Esophagus muscularis mucosa (tissue), 4 donors: ENCODE results near the gene TBC1D10A. TPM values are rescaled to one million over a fixed set of nuclear protein-coding genes. Genes with fewer than 3 reads are reported as not detected.

Experiments used
- DNase-seq: peaks from one replicate; pipeline ENCODE4 v3.0.0-alpha.2; 2017; ENCODE audit errors: extremely low spot score
- H3K27ac ChIP-seq, 4 donors: fragments of 200-600 bp; sonication (generic); replicated peaks in 1 of 4; 1 replicate in 3 of 4; 2 replicates in 1 of 4; pipeline ENCODE4 v1.5.1; 2016 to 2019; ENCODE audit warnings: mild to moderate bottlenecking in 1 of 4
- H3K27me3 ChIP-seq, 4 donors: fragments of 200-600 bp; sonication (generic); one replicate each; pipeline versions ENCODE4 v1.5.1 to v1.6.0; 2016 to 2019
- H3K36me3 ChIP-seq, 4 donors: fragments of 200-600 bp; sonication (generic); one replicate each; pipeline ENCODE4 v1.5.1; 2016 to 2019
- H3K4me1 ChIP-seq, 4 donors: fragments of 200-600 bp; sonication (generic); one replicate each; pipeline ENCODE4 v1.5.1; 2016 to 2019
- H3K4me3 ChIP-seq, 4 donors: fragments of 200-600 bp; sonication (generic); 1 replicate in 2 of 4; 2 replicates in 2 of 4; pipeline ENCODE4 v1.5.1; 2016 to 2019; ENCODE audit warnings: mild to moderate bottlenecking in 4 of 4, moderate library complexity in 1 of 4
- H3K9me3 ChIP-seq, 4 donors: fragments of 200-600 bp; sonication (generic); 1 replicate in 3 of 4; 2 replicates in 1 of 4; pipeline ENCODE4 v1.5.1; 2016 to 2019
- CTCF ChIP-seq, 3 experiments: fragments of 200-600 bp in 2 of 3; fragments of 450-650 bp in 1 of 3; sonication (generic) in 2 of 3; IDR thresholded peaks; one replicate each; pipeline ENCODE4 v1.5.1; 2017 to 2019; ENCODE audit warnings: antibody characterized with exemption in 3 of 3, mild to moderate bottlenecking in 2 of 3, moderate library complexity in 1 of 3
- EP300 ChIP-seq: sonication (generic); formaldehyde crosslinking; IDR thresholded peaks from one replicate; pipeline ENCODE4 v1.6.1; 2017; ENCODE audit warnings: antibody characterized with exemption
- POLR2A ChIP-seq: fragments of 450-650 bp; IDR thresholded peaks from one replicate; pipeline ENCODE4 v1.6.1; 2017; ENCODE audit warnings: antibody characterized with exemption, moderate library complexity, mild to moderate bottlenecking, low read depth
- POLR2AphosphoS5 ChIP-seq, 2 donors: sonication (generic); formaldehyde crosslinking; IDR thresholded peaks; one replicate each; pipeline ENCODE4 v1.6.1; 2017; ENCODE audit warnings: antibody characterized with exemption in 2 of 2
- WGBS: methylation state at CpG from one replicate; pipeline ENCODE4 v1.1.5; 2018; 5-methylcytosine and 5-hydroxymethylcytosine counted together
- intact Hi-C: fragments of 100-400 bp; cut with DNase I; formaldehyde crosslinking; loops from one replicate; pipeline ENCODE4 v1.15.1; 2023
- total RNA-seq, 4 donors: library from RNA; depleted of rRNA; stranded (reverse); fragments of >200 nt; gene quantifications; one replicate each; pipeline versions ENCODE4 v1.1.0 to v1.2.1, GENCODE V29; 2016

TBC1D10A gene
- total RNA-seq, 4 donors from 2014 or later, result 29.5 to 40.3 (median 38.0) TPM

GRCh38 chr22:30282616-30283046 lies 44.1 kb downstream of the TBC1D10A start:
- intact Hi-C loops, result no loop called here
- no peak for TF ChIP-seq POLR2AphosphoS5 (IDR thresholded peaks at IDR 0.05)
- TF ChIP-seq EP300, result no peak
- no peak for TF ChIP-seq CTCF (IDR thresholded peaks at IDR 0.05)
- TF ChIP-seq POLR2A, result no peak
- 83% methylated on average over 5 of the region's 7 CpGs for WGBS
- H3K27ac ChIP-seq, result no peak overlapping the region
- H3K27me3 ChIP-seq, result no peaks in the 10 kb centered on the region
- H3K4me1 ChIP-seq, result peaks cover 6 to 23% (median 16%) of the 10 kb centered on the region in 4 donors
- H3K4me3 ChIP-seq, result no peak overlapping the region
- DNase-seq, result no peak
- H3K36me3 ChIP-seq, result peaks cover 14 to 49% (median 29%) of the 10 kb centered on the region in 4 donors
- H3K9me3 ChIP-seq, result no peaks in the 10 kb centered on the region

DNA sequence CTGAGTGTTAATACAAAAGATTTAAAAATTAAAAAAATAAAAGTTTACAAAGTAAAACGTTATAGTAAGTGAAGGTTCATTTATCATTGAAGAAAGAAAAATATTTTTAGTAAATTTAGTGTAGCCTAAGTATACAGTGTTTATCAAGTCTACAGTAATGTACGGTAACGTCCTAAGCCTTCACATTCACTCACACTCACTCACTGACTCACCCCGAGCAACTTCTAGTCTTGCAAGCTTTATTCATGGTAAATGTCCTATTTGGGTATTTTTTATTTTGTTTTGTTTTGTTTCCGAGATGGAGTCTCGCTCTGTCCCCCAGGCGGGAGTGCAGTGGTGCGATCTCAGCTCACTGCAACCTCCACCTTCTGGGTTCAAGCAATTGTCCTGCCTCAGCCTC lies 46.2 kb downstream of the TBC1D10A start:
- Histone ChIP-seq H3K9me3 (no peaks in the 10 kb centered on the region), H3K36me3 (peaks cover 11 to 32% (median 16%) of the 10 kb centered on the region in 4 donors), H3K4me1 (peaks cover 6 to 20% (median 13%) of the 10 kb centered on the region in 4 donors), H3K27ac (no peak overlapping the region), H3K4me3 (no peak overlapping the region), H3K27me3 (no peaks in the 10 kb centered on the region)
- no peak for DNase-seq
- WGBS, result 76% methylated on average over 8 of the region's 8 CpGs
- TF ChIP-seq CTCF (IDR thresholded peaks at IDR 0.05), result no peak
- TF ChIP-seq EP300, result no peak
- no peak for TF ChIP-seq POLR2A
- no peak for TF ChIP-seq POLR2AphosphoS5 (IDR thresholded peaks at IDR 0.05)
- intact Hi-C loops, result no loop called here

DNA sequence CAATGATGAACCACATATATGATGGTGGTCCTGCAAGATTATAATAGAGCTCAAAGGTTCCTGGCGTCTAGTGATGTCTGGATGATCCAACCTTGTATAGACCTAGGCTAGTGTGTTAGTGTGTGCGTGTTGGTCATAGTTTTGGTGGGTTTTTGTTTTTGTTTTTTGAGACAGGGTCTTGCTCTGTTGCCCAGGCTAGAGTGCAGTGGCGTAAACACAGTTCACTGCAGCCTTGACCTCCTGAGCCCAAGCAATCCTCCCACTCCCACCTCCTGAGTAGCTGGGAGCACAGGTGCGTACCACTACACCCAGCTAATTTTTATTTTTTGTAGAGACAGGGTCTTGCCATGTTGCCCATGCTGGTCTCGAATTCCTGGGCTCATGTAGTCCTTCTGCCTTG lies 46.8 kb downstream of the TBC1D10A start:
- peaks cover 5 to 27% (median 11%) of the 10 kb centered on the region in 4 donors for H3K36me3 ChIP-seq
- no peak for TF ChIP-seq CTCF (IDR thresholded peaks at IDR 0.05)
- no peak for TF ChIP-seq POLR2A
- no peak for TF ChIP-seq EP300
- TF ChIP-seq POLR2AphosphoS5 (IDR thresholded peaks at IDR 0.05), result no peak
- no peaks in the 10 kb centered on the region for H3K27me3 ChIP-seq
- H3K4me1 ChIP-seq, result peaks cover 6 to 20% (median 13%) of the 10 kb centered on the region in 4 donors
- H3K9me3 ChIP-seq, result no peaks in the 10 kb centered on the region
- DNase-seq, result no peak
- WGBS, result 96% methylated on average over 5 of the region's 5 CpGs
- no peak overlapping the region for H3K4me3 ChIP-seq
- H3K27ac ChIP-seq, result no peak overlapping the region
- intact Hi-C loops, result no loop called here

DNA sequence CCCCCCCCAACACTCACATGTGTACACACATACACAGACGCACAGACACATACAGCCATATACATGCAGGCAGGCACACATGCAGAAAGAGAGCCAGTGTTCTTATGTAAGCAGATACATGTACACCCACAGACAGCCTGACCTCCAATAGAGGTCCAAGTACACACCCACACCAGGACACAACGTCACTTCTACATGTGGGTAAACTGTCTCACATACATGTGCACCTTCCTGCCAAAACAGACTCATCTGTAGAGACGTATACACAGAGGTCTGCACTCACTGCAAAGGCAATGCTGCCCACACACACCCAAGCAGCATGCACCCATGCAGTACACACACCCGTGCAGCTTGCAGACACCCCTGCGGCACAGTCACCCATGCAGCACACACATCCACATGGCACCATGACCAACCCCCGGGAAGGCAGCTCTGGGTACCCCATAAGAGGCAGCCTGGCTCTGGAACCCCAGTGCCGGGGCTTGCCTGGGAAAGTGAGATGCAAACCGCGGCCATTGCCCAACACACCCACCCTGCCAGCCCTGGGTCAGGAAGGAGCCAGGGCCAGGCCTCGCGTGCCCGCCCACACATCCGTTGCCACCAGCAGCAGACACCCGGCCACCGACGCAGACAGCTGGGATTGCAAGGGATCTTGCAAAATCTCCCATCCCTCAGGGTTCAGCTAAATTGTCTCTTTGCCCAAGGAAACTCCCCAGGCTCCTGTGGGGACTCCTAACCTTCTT lies 47.5 kb downstream of the TBC1D10A start:
- TF ChIP-seq CTCF (IDR thresholded peaks at IDR 0.05) (no peak), EP300 (no peak), POLR2A (no peak), POLR2AphosphoS5 (IDR thresholded peaks at IDR 0.05) (peak in 1 of 2 donors; percentile 9)
- Histone ChIP-seq H3K9me3 (no peaks in the 10 kb centered on the region), H3K36me3 (peaks cover 0 to 20% (median 3%) of the 10 kb centered on the region in 4 donors), H3K4me3 (no peak overlapping the region), H3K27ac (no peak overlapping the region), H3K27me3 (no peaks in the 10 kb centered on the region), H3K4me1 (peaks cover 8 to 20% (median 13%) of the 10 kb centered on the region in 4 donors)
- intact Hi-C loops, result no loop called here
- DNase-seq, result no peak
- 57% methylated on average over 9 of the region's 16 CpGs for WGBS
